ENCODE data around the gene TET3. TPM values are rescaled to one million over a fixed set of nuclear protein-coding genes. Genes with fewer than 3 reads are reported as not detected.
"Not testable (repeated sequence)": the region's sequence is repeated elsewhere in the genome, so short reads cannot be mapped to it uniquely, and the experiment has no call there.

The TET3 gene
- polyA plus RNA-seq (2012; ENCODE audit: missing spikeins), result 12.0 TPM

DNA sequence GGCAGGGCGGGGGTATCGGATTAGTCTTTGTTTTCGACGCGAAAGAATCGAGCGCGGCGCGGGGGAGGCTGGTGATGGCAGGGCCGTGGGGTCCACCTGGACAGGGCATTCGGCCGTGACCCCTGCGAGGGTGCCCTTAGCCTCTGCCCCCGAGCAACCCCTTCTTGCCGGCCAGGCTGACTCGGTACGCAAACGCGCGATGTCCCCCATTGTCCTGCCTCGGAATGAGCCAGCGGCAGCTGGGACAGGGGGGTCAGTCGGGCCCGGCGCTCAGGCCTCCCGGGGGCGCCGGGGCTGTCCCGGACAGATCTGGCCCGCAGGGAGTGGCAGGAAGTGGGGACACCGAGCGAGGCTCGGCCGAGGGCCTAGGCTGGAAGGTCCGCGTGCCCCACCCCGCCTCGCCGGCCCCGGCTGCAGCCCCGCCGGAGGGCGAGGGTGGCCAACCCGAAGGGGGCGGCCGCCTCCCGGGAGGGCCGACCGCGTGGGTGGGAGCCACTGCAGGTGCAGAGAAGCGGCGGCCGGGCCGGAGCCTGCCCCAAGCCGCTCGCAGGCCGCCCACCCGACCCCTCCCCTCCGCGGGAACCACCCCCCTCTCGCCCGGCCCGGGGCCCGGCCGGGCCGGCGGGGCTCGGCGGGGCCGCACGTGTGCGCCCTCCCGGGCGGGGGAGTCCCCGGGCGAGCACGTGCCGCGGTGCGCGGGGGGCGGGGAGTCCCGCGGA is at the start of gene TET3:
Gene TET3 (plus strand): TSS at position 708 of the 719 bp plus-strand sequence. CDS start 1,494 bp downstream, outside the sequence.
- FAIRE-seq, result no peak
- TF ChIP-seq TAF1 (IDR thresholded peaks at IDR 0.05; ENCODE audit: borderline replicate concordance, low read depth, low read length) (no peak), POLR2AphosphoS5 (IDR thresholded peaks at IDR 0.05; ENCODE audit: low read depth, low read length) (no peak), POLR2A (IDR thresholded peaks at IDR 0.05; ENCODE audit: low read depth, low read length) (peak; percentile 15; the same call in 1 of the 2 replicates)
- peak; percentile 66 for DNase-seq (ENCODE audit: insufficient read length)

DNA sequence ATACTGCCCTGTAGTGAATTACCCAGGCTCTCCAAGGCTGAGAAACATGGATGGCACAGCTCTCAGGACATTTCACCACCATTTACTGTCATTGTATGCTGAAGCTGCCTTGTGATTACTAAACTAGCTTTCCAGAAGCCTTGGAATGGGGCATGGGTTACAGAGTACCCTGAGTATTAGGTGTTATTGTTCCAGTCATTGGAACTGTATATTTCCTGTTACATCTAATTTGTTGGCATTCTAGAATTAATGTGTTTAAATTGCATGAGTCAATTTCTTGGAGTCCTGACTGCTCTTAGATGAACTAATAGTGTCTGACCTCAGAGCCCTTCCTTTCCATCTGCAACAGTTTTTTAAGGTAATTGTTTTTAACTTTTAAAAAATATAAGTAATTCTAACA is 49.1 kb upstream of the TET3 start:
- TF ChIP-seq POLR2AphosphoS5 (IDR thresholded peaks at IDR 0.05; ENCODE audit: low read depth, low read length) (no peak), TAF1 (IDR thresholded peaks at IDR 0.05; ENCODE audit: borderline replicate concordance, low read depth, low read length) (no peak), POLR2A (IDR thresholded peaks at IDR 0.05; ENCODE audit: low read depth, low read length) (no peak)
- DNase-seq (ENCODE audit: insufficient read length) (no peak), FAIRE-seq (no peak)

DNA sequence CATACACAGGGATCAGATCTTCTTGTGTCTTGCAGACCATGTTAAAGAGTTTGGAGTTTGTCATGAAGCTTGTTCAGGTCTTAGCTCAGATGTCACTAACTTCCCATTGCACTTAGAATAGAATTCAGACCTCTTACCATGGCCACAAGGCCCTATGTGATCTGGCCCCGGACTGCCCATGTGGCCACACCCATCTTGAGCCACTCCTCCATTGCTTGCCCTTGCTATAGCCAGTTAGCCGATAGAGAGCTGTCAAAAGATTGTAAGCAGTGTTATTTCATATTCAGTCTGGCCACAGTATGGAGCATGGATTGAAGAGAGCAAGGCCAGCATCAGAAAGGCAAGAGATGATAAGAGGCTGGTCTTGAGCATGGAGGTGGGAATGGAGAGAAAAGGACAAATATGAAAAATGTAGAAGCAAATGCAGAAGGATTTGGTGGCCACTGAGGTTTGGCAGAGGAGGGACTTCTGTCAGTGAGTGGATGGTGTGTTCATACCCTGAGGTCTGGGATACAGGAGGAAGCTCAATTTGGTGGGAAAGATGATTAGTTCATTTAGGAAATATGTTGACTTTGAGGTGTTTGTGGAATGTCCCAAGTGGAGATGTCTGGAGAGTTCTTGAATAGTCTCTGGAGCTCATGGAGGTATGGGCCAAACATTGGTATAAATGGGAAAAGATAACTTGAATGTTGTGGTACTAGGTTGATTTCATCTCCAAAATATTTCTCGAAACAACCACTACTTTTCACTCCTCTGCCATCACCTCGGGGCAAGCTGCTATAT is 47.4 kb upstream of the TET3 start:
- DNase-seq (ENCODE audit: insufficient read length), result no peak
- no peak for FAIRE-seq
- no peak for TF ChIP-seq POLR2AphosphoS5 (IDR thresholded peaks at IDR 0.05; ENCODE audit: low read depth, low read length)
- TF ChIP-seq POLR2A (IDR thresholded peaks at IDR 0.05; ENCODE audit: low read depth, low read length), result no peak
- no peak for TF ChIP-seq TAF1 (IDR thresholded peaks at IDR 0.05; ENCODE audit: borderline replicate concordance, low read depth, low read length)

DNA sequence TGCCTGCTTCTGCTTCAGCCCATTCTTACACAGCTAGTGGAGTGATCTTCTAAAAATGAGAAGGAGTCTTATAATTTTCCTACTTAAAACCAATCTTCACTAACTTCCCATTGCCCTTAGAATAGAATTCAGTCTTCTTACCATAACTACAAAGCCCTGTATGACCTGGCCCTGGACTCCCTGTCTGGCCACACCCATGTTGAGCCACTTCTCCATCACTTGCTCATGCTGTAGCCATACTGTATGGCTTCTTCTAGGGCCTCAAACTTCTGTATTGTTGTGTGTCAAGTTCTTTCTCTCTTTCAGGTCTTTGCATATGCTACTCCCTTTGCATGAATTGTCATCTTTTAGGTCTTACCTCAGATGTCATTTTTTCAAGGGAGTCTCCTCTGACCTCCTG is 46.8 kb upstream of the TET3 start:
- no peak for DNase-seq (ENCODE audit: insufficient read length)
- no peak for FAIRE-seq
- TF ChIP-seq TAF1 (IDR thresholded peaks at IDR 0.05; ENCODE audit: borderline replicate concordance, low read depth, low read length) (no peak), POLR2A (IDR thresholded peaks at IDR 0.05; ENCODE audit: low read depth, low read length) (no peak), POLR2AphosphoS5 (IDR thresholded peaks at IDR 0.05; ENCODE audit: low read depth, low read length) (no peak)

DNA sequence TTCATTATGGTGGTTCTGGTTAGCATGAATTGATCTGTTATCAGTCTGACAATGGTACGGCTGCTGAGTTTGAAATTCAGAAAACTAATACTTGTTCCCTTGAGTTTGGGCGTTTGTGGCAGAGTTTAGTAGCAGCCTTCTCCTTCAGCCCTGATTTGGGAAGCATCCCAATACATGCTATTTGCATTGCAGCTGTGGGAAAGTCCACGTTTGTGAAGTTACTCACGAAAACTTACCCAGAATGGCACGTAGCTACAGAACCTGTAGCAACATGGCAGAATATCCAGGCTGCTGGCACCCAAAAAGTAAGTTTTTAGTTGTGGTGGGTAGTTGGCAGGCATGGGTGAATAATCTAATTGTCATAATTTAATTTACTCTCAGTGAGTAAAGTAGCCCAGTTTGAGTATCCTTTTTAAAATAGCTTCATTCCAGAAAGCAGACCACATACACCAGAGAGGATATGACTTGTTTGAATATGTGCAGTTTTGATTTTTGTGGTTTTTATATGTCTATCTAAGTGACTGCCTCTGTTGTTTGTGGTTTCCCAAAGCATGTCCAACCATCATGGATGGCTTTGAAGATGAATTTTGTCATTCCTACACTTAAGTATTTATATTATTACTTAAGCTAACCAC is 45.9 kb upstream of the TET3 start:
- TF ChIP-seq POLR2AphosphoS5 (IDR thresholded peaks at IDR 0.05; ENCODE audit: low read depth, low read length) (no peak), POLR2A (IDR thresholded peaks at IDR 0.05; ENCODE audit: low read depth, low read length) (no peak), TAF1 (IDR thresholded peaks at IDR 0.05; ENCODE audit: borderline replicate concordance, low read depth, low read length) (no peak)
- no peak for FAIRE-seq
- no peak for DNase-seq (ENCODE audit: insufficient read length)

DNA sequence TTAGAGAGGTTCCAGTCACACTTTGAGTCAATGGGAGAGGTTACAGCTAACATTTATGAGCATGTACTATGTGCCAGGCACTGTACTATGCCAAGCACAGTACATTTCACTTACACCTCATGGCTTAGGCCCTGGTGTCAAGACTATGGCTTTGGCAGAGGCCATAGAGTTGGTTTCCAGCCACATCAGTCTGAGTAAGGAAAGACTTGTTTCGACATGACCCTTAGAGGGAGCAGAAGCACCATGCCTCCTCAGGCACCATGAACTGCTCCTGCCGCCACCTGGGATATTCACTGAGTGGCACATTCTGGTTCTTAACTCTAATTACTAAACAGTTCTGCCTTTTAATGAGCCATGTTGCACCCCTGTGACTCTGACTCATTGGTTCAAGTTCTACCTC is 45.3 kb upstream of the TET3 start:
- FAIRE-seq, result no peak
- no peak for DNase-seq (ENCODE audit: insufficient read length)
- no peak for TF ChIP-seq TAF1 (IDR thresholded peaks at IDR 0.05; ENCODE audit: borderline replicate concordance, low read depth, low read length)
- no peak for TF ChIP-seq POLR2A (IDR thresholded peaks at IDR 0.05; ENCODE audit: low read depth, low read length)
- TF ChIP-seq POLR2AphosphoS5 (IDR thresholded peaks at IDR 0.05; ENCODE audit: low read depth, low read length), result no peak

- DNase-seq (ENCODE audit: insufficient read length); FAIRE-seq: not testable (repeated sequence)
Measured at GRCh38 chr2:73940066-73940465, 44.6 kb upstream of the TET3 start.

GRCh38 chr2:73942664-73943063 is 42.0 kb upstream of the TET3 start:
- no peak for FAIRE-seq
- TF ChIP-seq TAF1 (IDR thresholded peaks at IDR 0.05; ENCODE audit: borderline replicate concordance, low read depth, low read length) (no peak), POLR2AphosphoS5 (IDR thresholded peaks at IDR 0.05; ENCODE audit: low read depth, low read length) (no peak), POLR2A (IDR thresholded peaks at IDR 0.05; ENCODE audit: low read depth, low read length) (no peak)
- no peak for DNase-seq (ENCODE audit: insufficient read length)

DNA sequence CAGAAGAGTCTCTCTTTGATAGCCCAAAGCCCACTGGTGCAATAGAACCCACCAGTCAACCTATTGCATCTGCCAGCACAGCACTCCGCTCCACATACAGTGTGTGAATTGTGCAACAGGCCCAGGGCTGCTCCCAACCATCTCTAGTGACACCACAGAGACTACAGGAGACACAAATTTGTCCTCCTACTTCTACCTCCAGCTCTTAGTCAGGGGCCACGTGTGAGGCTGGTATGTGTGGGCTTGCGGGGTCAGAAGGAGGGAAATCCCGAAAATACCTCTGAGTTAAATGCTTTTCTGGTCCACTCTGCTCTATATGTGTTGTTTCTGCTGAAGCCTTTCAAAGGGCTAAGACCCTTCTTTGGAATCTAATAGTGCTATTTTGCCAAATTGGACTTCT is 40.0 kb upstream of the TET3 start:
- TF ChIP-seq POLR2A (IDR thresholded peaks at IDR 0.05; ENCODE audit: low read depth, low read length) (no peak), POLR2AphosphoS5 (IDR thresholded peaks at IDR 0.05; ENCODE audit: low read depth, low read length) (no peak), TAF1 (IDR thresholded peaks at IDR 0.05; ENCODE audit: borderline replicate concordance, low read depth, low read length) (no peak)
- DNase-seq (ENCODE audit: insufficient read length), result no peak
- FAIRE-seq, result no peak

DNA sequence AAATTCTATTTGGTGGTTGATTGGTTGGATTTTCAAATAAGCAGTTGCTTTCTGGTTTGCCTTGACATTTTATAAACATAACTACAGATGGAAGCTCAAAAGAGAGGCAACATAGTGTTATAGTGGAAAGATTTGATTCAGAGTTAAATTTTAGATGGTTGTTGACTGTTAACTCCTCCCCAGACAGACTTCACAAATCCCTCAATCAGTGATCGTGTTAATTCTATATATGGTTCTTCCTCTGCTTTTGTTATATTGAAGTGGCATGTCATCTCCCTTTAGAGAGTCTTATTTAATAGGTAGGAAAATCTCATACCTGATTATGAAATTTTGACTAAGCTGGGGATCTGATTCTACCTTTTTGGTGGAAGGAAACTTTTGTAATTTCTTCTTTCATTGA is 38.5 kb upstream of the TET3 start:
- FAIRE-seq, result no peak

GRCh38 chr2:73946666-73947065 is 38.0 kb upstream of the TET3 start:
- FAIRE-seq (no peak), DNase-seq (ENCODE audit: insufficient read length) (no peak)
- TF ChIP-seq TAF1 (IDR thresholded peaks at IDR 0.05; ENCODE audit: borderline replicate concordance, low read depth, low read length) (no peak), POLR2AphosphoS5 (IDR thresholded peaks at IDR 0.05; ENCODE audit: low read depth, low read length) (no peak), POLR2A (IDR thresholded peaks at IDR 0.05; ENCODE audit: low read depth, low read length) (no peak)

More for the DNA sequence above, 38.5 kb upstream of the TET3 start:
- TF ChIP-seq POLR2A (IDR thresholded peaks at IDR 0.05; ENCODE audit: low read depth, low read length) (no peak), POLR2AphosphoS5 (IDR thresholded peaks at IDR 0.05; ENCODE audit: low read depth, low read length) (no peak), TAF1 (IDR thresholded peaks at IDR 0.05; ENCODE audit: borderline replicate concordance, low read depth, low read length) (no peak)
- no peak for DNase-seq (ENCODE audit: insufficient read length)
